Measurements from ENCODE around the gene CREG2.
A peak's percentile ranks its signal among the peaks of the same experiment; 100 is the strongest.
"Not testable (repeated sequence)": the region's sequence is repeated elsewhere in the genome, so short reads cannot be mapped to it uniquely, and the experiment has no call there.

The CREG2 gene

DNA sequence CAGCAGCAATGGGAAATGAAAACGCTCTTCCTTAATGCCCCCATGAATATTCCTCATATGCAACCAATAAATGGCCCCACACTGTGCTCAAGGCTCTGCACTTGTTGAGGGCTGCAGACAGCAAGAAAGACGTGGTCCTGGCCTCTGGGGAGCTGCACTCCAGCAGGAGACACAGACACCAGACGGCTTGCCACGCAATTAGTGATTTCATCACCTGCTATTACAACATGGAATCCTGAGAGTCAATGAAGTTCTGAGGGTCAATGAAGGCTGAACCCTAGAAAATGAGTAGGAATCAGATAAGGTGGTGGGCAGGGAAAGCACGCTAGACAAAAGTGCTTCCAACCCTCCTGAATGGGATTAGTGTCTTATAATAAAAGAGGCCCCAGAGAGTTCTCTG is 18.9 kb downstream of the CREG2 start:
- no peak for DNase-seq

DNA sequence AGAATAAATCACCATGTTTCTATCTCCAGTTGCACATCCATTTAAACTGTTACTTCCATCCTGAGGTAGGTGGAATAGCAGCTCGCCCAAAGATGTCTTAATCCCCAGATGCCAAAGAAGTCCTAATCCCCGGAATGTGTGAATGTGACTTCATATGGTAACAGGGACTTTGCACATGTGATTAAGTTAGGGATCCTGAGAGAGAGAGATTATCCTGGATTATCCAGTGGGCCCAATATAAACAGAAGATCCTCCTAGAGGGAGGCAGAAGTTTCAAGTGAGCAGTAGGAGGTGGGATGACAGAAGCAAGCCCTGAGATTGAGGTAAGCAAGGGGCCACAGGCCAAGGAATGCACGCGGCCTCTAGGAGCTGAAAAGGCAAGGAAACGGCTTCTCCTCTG is 19.8 kb downstream of the CREG2 start:
- no peak for DNase-seq

GRCh38 chr2:101364878-101365277 is 22.4 kb downstream of the CREG2 start:
- no peak for DNase-seq

GRCh38 chr2:101362777-101363176 is 24.5 kb downstream of the CREG2 start:
- DNase-seq: no peak

- DNase-seq: no peak
These were observed 25.0 kb downstream of the CREG2 start for GRCh38 chr2:101362316-101362715.

- DNase-seq: no peak
These were observed 25.8 kb downstream of the CREG2 start for GRCh38 chr2:101361522-101361921.

GRCh38 chr2:101361121-101361520 is 26.2 kb downstream of the CREG2 start:
- DNase-seq: no peak

DNA sequence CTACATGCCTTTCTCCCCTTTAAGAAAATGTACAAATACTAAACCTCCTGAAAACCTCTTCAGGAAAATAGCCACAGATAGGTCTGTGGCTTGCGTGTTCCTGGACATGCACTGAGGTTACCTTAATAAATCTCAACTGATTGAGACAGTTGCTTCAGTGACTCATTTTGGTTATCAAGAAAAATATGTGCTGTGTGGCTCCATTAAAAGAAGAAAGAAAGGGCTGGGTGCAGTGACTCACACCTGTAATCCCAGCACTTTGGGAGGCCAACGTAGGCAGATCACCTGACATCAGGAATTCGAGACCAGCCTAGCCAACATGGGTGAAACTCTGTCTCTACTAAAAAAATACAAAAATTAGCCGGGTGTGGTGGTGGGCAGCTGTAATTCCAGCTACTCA is 27.1 kb downstream of the CREG2 start:
- no peak for DNase-seq

DNA sequence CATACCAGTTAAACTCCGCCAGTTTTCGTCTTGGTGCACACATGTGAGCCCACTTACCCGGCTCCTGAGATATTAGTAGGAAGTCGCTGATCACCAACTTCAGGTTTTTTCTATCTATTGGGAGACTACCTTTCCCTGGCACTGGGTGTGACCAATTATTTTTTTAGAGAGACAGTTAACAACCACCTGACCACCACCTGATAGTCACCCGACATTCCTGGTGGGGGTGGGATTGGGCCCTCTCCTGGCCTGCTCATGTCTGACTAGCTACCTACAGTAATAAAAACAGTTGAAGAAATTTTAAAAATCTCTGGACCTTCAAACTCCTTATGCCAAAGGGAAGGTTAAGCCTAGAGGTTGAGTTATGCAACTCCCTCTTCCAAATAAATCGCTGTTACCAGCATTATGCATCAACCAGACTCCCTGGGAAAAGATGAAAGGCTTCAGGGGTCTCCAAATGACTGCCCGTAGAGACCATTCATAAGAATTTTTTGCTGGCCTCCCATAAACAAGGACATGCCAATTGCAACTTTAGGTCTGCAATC is 27.8 kb downstream of the CREG2 start:
- no peak for DNase-seq

DNA sequence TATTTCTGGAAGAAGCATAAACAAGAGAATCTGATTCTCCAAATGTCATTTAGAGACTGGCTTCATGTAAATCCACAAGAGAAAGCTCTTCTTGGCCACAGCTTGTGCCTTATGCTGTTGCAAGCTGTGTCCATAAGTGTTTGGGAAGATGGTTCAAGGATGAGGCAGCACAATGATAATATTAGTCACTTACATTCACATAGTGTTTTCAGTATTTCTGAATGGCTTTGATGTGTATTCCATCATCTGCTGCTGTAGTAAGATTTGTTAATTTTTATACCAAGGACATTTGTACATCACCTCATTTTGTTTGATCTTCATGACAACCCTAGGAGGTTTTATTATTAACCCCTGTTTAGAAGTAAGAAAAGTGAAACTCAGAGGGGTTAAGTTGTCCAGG is 29.9 kb downstream of the CREG2 start:
- DNase-seq: no peak

GRCh38 chr2:101356521-101356920 is 30.8 kb downstream of the CREG2 start:
- DNase-seq: no peak

DNA sequence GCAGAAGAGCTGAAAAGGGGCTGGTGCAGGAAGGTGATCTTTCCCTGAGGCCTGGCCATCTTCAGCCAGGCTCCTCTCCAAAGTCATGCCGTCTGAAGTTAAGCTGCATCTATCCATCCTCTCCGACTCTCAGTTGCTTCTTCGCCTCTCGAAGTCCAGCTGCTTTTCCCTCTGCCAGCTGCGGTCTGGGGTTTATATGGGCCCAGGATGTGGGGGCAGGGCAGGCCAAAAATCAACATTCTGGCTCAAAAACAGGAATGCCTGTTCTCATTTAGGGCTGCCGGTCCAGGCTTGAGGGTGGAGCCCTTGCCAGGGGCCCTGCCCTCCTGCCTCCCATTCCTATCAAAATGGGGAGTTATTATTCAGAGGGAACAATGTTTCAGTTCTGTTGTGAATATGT is 31.2 kb downstream of the CREG2 start:
- no peak for DNase-seq

DNA sequence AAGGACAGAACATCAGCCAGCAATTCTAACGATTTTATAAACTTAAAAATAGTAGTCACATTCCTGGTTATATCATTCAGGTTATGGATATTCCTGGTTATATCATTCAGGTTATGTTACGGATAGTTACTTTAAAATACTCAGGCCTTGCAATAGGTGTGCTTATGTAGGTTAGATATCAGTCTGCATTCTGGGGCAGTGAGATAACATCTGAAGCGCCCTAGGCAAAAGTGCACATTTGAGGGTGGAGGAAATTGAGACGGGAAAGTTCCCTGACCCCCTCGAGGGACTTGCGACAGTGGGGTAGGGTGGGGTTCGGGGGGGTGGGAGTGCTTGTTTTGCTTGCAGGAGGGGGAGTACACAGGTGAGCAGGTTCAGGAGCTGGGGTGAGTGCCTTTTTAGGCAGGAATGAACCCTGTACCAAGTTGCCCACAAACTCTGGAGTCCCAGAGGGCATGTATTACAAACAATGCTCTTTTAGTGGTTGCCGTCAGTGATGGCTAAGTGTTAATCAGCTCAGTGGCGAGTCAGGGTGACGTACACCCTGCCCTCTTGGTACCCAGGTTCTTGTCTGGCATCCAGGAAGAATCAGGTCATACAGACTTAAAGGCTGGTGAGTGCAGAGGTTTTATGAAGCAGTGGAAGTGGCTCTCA is 31.8 kb downstream of the CREG2 start:
- no peak for DNase-seq

DNA sequence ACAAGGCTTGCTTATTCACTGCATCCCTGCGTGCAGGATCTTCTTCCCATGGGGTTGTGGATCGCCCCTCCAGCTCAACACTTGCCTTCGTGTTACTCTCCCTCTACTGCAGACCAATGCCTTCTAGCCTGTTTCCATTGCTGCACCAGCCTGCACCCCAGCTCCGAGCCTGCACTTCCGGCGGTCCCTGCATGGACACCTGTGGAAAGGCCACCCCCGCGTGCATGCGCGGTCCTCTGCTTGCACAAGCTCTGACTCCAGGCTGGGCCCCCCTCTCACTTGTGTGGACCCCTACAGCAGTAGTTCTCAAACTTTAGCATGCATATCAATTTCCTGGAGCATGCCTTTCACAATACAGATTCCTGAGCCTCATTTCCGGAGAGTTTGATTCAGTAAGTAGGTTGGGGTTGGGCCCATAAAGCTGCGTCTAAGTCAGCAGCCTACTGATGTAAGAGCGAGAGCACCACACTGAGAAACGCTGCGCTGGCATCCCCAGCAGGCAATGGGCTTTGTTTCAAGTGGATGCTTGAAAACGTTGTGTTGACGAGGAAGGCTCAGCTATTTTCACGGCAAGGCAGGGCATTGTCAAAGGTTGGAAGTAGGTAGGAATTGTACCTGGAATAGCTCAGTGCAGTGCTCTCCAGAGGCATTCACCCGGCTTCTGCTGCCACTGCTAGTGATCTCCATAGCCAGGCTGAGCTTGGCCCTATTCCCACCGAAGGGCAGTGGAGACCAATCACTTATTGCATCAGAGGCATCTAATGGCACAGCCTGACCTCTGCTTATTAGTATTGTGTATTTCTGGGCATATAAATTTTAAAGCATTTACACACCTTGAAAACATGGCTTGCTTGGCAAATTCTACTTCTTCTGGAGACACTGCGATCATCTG is 32.6 kb downstream of the CREG2 start:
- no peak for DNase-seq

DNA sequence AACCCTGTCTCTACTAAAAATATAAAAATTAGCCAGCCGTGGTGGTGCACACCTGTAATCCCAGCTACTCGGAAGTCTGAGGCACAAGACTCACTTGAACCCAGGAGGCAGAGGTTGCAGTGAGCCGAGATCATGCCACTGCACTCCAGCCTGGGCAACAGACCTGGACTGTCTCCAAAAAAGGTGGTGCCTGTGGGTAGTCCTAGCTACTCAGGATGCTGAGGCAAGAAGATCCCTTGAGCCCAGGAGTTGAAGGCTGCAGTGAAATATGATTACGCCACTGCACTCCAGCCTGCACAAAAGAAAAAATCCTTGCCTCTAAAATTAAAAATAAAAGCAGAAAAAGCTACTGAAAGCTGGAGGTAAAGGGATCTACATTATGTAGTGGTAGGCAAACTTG is 34.7 kb downstream of the CREG2 start:
- not testable (repeated sequence) for DNase-seq

GRCh38 chr2:101351207-101351606 is 36.1 kb downstream of the CREG2 start:
- DNase-seq: no peak

GRCh38 chr2:101349893-101350662 is 37.2 kb downstream of the CREG2 start:
- DNase-seq: no peak

DNA sequence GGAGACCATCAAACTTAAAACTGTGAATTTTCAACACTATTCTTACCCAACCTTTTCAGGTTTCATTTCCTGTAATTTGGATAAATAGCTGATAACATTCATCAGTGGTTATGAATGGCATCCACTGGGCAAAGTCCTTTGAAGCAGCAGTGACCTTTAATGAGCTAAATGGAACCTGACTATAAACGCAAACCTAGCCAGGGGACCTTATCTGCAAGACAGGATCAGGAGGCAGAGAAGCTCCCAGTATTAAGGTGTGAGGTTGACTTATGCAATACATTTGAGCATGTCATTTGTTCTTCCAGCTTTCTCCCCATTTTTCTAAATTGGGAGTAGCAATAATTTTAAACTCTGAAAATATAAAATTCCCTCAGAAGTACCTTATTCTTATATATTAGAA is 38.4 kb downstream of the CREG2 start:
- DNase-seq: no peak

- DNase-seq: no peak
These were observed 40.4 kb downstream of the CREG2 start for GRCh38 chr2:101346909-101347308.

GRCh38 chr2:101344137-101344536 is 43.2 kb downstream of the CREG2 start:
- DNase-seq: no peak

- DNase-seq: no peak
These were observed 44.7 kb downstream of the CREG2 start for GRCh38 chr2:101342625-101343008.

DNA sequence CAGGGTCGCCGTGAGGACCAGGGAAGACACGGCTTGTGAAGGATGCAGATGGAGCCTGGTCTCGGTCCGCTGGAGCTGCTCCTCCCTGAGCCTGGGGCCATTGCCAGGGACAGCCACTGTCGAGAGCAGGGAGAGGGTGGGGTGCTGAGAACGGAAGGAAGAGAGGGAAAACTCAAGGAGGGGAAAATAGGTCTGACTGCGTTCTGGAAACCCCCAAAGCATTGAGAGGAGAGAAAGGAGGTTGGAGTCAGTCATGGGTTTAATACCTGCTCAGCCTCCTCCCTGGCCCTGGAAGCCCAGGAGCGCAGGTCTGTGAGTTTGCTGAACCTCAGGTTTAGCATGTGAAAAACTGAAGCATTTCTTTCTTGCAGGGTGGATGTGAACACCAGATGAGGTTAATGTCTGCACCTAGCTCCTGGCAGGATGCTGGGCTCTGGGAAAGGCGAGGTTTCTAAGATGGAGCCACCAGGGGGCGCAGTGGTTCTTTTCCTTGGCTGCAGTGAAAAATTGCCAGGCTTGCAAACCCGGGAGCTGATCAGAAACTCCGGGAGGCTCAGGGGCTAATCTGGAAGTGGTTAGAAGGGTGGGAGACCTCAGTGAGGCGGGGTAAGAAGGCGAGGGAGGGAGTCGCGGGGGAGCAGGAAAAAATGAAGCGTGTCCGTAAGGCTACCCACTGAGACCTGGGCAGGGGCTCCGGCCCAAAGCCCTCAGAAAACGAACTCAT is 45.2 kb downstream of the CREG2 start:
- DNase-seq: peak; percentile 90

- peak; percentile 77 for DNase-seq
These were observed 45.9 kb downstream of the CREG2 start for GRCh38 chr2:101341421-101341820.

All from activated effector memory CD4-positive, alpha-beta T cell treated with anti-CD3 and anti-CD28 coated beads, Interleukin-2, amount 50 U/mL, for 16 hours (primary cell).